IMR-90 (cell line): ENCODE measurements around the gene GFI1. TPM values are rescaled to one million over a fixed set of nuclear protein-coding genes. Genes with fewer than 3 reads are reported as not detected.

Experiments
- ATAC-seq: fragments of 200-7000 bp; cut with Tn5 transposase; 2 replicates; pipeline ENCODE4 v1.9.1; 2020; ENCODE audit warnings: low read depth, mild to moderate bottlenecking, moderate library complexity
- BruUV-seq: library from RNA; stranded (reverse); fragments of 400-500 nt; replicated peaks from 2 replicates; lab custom pipeline; 2021; lab: Mats Ljungman, UMichigan
- CTCF ChIA-PET: fragments of 300-600 bp; formaldehyde crosslinking; extraction: SDS; loops from one replicate; lab custom pipeline; 2021; ENCODE audit warnings: antibody characterized with exemption; lab: Yijun Ruan, JAX
- POLR2A ChIA-PET: fragments of 300-600 bp; sonication (Branson Sonifier 250); formaldehyde crosslinking; loops from one replicate; lab custom pipeline; 2022; ENCODE audit warnings: antibody characterized with exemption; ENCODE audit not compliant: unreplicated experiment; lab: Charles Lee
- DNase-seq: peaks from one replicate; pipeline ENCODE4 v3.0.0; 2013
- H2AFZ ChIP-seq: replicated peaks from 2 replicates; pipeline ENCODE3; 2013; ENCODE audit warnings: low read length, mild to moderate bottlenecking; ENCODE audit not compliant: poor library complexity
- H2AK5ac ChIP-seq: 2 replicates; pipeline ENCODE4 v1.6.1; 2013; ENCODE audit warnings: low read depth, low read length, inconsistent platforms
- H2AK9ac ChIP-seq: replicated peaks from 2 replicates; pipeline ENCODE3; 2013; ENCODE audit warnings: mild to moderate bottlenecking, low read depth, low read length, moderate library complexity; ENCODE audit not compliant: poor library complexity
- H2BK120ac ChIP-seq: 2 replicates; pipeline ENCODE4 v1.6.1; 2013; ENCODE audit warnings: low read depth, low read length, inconsistent platforms
- H2BK15ac ChIP-seq: 3 replicates; pipeline ENCODE4 v1.6.1; 2013; ENCODE audit warnings: low read depth, low read length, inconsistent platforms
- H2BK20ac ChIP-seq: 2 replicates; pipeline ENCODE4 v1.6.1; 2013; ENCODE audit warnings: low read depth, mild to moderate bottlenecking, inconsistent platforms, low read length, moderate library complexity
- H2BK5ac ChIP-seq: 2 replicates; pipeline ENCODE4 v1.6.1; 2013; ENCODE audit warnings: mild to moderate bottlenecking, low read depth, low read length, inconsistent platforms; ENCODE audit not compliant: poor library complexity, severe bottlenecking
- H3K14ac ChIP-seq: replicated peaks from 2 replicates; pipeline ENCODE4 v1.6.1; 2013; ENCODE audit warnings: low read depth, low read length, inconsistent platforms
- H3K18ac ChIP-seq: 2 replicates; pipeline ENCODE4 v1.6.1; 2013; ENCODE audit warnings: low read depth, low read length, control low read depth
- H3K23ac ChIP-seq: 2 replicates; pipeline ENCODE4 v1.6.1; 2013; ENCODE audit warnings: low read depth, low read length, inconsistent platforms
- H3K27ac ChIP-seq: 2 replicates; pipeline ENCODE4 v1.5.1; 2013; ENCODE audit warnings: mild to moderate bottlenecking, control low read depth, low read length; ENCODE audit not compliant: insufficient read depth
- H3K27me3 ChIP-seq: 2 replicates; pipeline ENCODE4 v1.6.1; 2013; ENCODE audit warnings: low read length; ENCODE audit not compliant: control insufficient read depth, insufficient read depth
- H3K36me3 ChIP-seq: 2 replicates; pipeline ENCODE4 v1.6.1; 2013; ENCODE audit warnings: low read length, mixed read lengths; ENCODE audit not compliant: control insufficient read depth, insufficient read depth
- H3K4ac ChIP-seq: 2 replicates; pipeline ENCODE4 v1.6.1; 2013; ENCODE audit warnings: low read depth, low read length, inconsistent platforms
- H3K4me1 ChIP-seq: 2 replicates; pipeline ENCODE4 v1.6.1; 2013; ENCODE audit warnings: low read length, mixed read lengths; ENCODE audit not compliant: control insufficient read depth, insufficient read depth
- H3K4me2 ChIP-seq: 2 replicates; pipeline ENCODE4 v1.6.1; 2013; ENCODE audit warnings: low read depth, mild to moderate bottlenecking, control low read depth, low read length, moderate library complexity
- H3K4me3 ChIP-seq: 2 replicates; pipeline ENCODE4 v1.5.1; 2013; ENCODE audit warnings: low read depth, mild to moderate bottlenecking, control low read depth, low read length, moderate library complexity; ENCODE audit not compliant: insufficient read depth
- H3K56ac ChIP-seq: 2 replicates; pipeline ENCODE4 v1.6.1; 2013; ENCODE audit warnings: low read length, inconsistent platforms; ENCODE audit not compliant: insufficient read depth; ENCODE audit errors: extremely low read depth
- H3K79me1 ChIP-seq, 2 experiments: 2 replicates each; pipeline ENCODE4 v1.6.1; 2013; ENCODE audit warnings: low read length in 2 of 2, inconsistent platforms in 1 of 2, low read depth in 1 of 2
- H3K9ac ChIP-seq: 2 replicates; pipeline ENCODE4 v1.6.1; 2013; ENCODE audit warnings: low read depth, low read length, control low read depth
- H3K9me1 ChIP-seq: 2 replicates; pipeline ENCODE4 v1.6.1; 2013; ENCODE audit warnings: low read length, inconsistent platforms; ENCODE audit not compliant: insufficient read depth
- H3K9me3 ChIP-seq: 2 replicates; pipeline ENCODE4 v1.6.1; 2013; ENCODE audit warnings: low read length; ENCODE audit not compliant: control insufficient read depth, insufficient read depth
- H4K20me1 ChIP-seq: 2 replicates; pipeline ENCODE4 v1.6.1; 2013; ENCODE audit warnings: low read length, inconsistent platforms; ENCODE audit not compliant: insufficient read depth
- H4K5ac ChIP-seq: 2 replicates; pipeline ENCODE4 v1.6.1; 2013; ENCODE audit warnings: mild to moderate bottlenecking, low read depth, low read length, control low read depth
- H4K8ac ChIP-seq, 2 experiments: 2 replicates each; pipeline ENCODE4 v1.6.1; 2013; ENCODE audit warnings: low read depth in 2 of 2, low read length in 2 of 2, control low read depth in 1 of 2, inconsistent platforms in 1 of 2
- H4K91ac ChIP-seq: 2 replicates; pipeline ENCODE4 v1.6.1; 2013; ENCODE audit warnings: low read depth, low read length, inconsistent platforms; ENCODE audit not compliant: insufficient read depth
- RAD21 ChIP-seq: IDR thresholded peaks from 2 replicates; pipeline ENCODE4 v1.6.1; 2012; ENCODE audit warnings: low read length, improper control_type of control experiment
- WGBS, 2 experiments: methylation state at CpG; one replicate each; pipeline versions ENCODE4 v1.1.5 to v1.1.7; 2013; ENCODE audit warnings: missing lambda C conversion rate in 2 of 2; ENCODE audit not compliant: insufficient read length in 1 of 2; ENCODE audit errors: extremely low coverage in 2 of 2; 5-methylcytosine and 5-hydroxymethylcytosine counted together
- dilution Hi-C: fragments of 300-500 bp; cut with HindIII; formaldehyde crosslinking; loops from one replicate; pipeline ENCODE4 v1.14.3; 2018; ENCODE audit warnings: low sequenced_read_pairs; ENCODE audit not compliant: unreplicated experiment
- in situ Hi-C: fragments of 300-500 bp; cut with MboI; formaldehyde crosslinking; loops from 3 replicates; pipeline ENCODE4 v1.14.3; 2019; ENCODE audit warnings: low sequenced_read_pairs, inconsistent platforms, mixed read lengths
- intact Hi-C: fragments of 100-400 bp; cut with micrococcal nuclease; formaldehyde crosslinking; loops from 2 replicates; pipeline ENCODE4 v1.10.0; 2022
- polyA plus RNA-seq, 3 experiments: library from polyadenylated mRNA; depleted of rRNA; stranded (reverse); fragments of >200 nt; gene quantifications; 2 replicates each; pipeline ENCODE4 v1.2.3, GENCODE V29; 2012; ENCODE audit warnings: low replicate concordance in 1 of 3
- total RNA-seq: library from RNA; depleted of rRNA; stranded (reverse); fragments of >200 nt; gene quantifications from 2 replicates; pipeline ENCODE4 v1.2.3, GENCODE V29; 2012

The GFI1 gene
- total and polyA plus RNA-seq, 2 of the 4 experiments (the other 2 are of a cell fraction) = under 0.01 to 0.21 TPM

DNA sequence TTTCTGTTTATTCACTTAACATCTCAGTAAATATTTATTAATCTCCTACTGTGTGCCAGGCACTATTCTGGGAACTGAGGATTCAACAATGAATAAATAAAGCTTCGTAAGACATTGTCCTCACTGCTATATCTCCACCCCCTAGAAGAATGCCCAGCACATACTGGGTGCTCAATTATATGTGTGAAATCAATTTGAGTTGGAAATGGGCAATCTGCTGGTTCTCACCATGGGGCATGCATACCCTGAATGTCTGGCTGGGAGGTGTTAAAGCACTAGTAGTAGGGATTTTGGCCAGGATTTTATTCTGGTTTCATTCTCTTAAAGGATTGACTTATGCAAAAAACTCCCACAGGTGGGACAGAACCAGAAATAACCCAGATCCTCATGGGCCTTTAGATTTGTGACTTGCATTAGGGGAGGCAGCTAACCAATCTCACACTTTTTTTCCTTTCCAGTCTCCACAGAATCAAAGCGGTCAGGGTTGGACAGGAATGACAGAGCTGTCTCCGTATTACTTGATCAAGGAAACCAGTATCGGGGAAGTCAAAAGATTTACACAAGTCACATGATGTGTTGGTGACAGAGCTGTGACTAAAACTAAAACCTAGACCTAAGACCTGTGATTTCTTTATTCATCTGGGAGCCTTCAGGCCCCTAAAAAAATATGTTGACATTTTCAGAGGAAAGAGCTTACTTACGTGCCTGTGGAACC, 12.8 kb downstream of the GFI1 start:
- no peak for TF ChIP-seq RAD21
- WGBS, 2 experiments = no CpG with 5 or more reads among the region's 5 CpGs
- no peak overlapping the region for H3K4ac ChIP-seq
- H4K8ac ChIP-seq = no peak overlapping the region
- in situ Hi-C loops (no loop called here), intact Hi-C loops (no loop called here), dilution Hi-C loops (no loop called here)
- H2BK20ac ChIP-seq = no peak overlapping the region
- no peak overlapping the region for H2AK9ac ChIP-seq
- no peaks in the 10 kb centered on the region for H3K36me3 ChIP-seq
- H2BK15ac ChIP-seq = no peak overlapping the region
- H3K9me3 ChIP-seq = 0 out of 2 replicates have a peak, but pooled peaks cover 2% of the 10 kb centered on the region
- no peak overlapping the region for H3K18ac ChIP-seq
- no peak overlapping the region for H2AK5ac ChIP-seq
- H3K4me1 ChIP-seq = no peaks in the 10 kb centered on the region
- H4K5ac ChIP-seq = no peak overlapping the region
- no peaks in the 10 kb centered on the region for H3K79me1 ChIP-seq
- no peak overlapping the region for H3K4me3 ChIP-seq
- H4K20me1 ChIP-seq = no peaks in the 10 kb centered on the region
- H3K23ac ChIP-seq = no peak overlapping the region
- no peak overlapping the region for H3K27ac ChIP-seq
- H2BK120ac ChIP-seq = no peak overlapping the region
- ChIA-PET CTCF (no interaction called here), POLR2A (interaction anchor here (0.6 kb wide), 1 partner anchor 486 kb away, joined by 3 read pairs; no protein-coding TSS in a partner anchor)
- H3K9me1 ChIP-seq = peaks cover 7% of the 10 kb centered on the region; the same call in 1 of the 2 replicates
- no peak overlapping the region for H4K91ac ChIP-seq
- no peak overlapping the region for H2BK5ac ChIP-seq
- peaks cover 58% of the 10 kb centered on the region for H3K27me3 ChIP-seq
- H3K56ac ChIP-seq = no peak overlapping the region
- ATAC-seq (no peak), DNase-seq (no peak)
- H3K9ac ChIP-seq = no peak overlapping the region
- no peak overlapping the region for H3K14ac ChIP-seq
- no peak overlapping the region for H2AFZ ChIP-seq
- H3K4me2 ChIP-seq = no peak overlapping the region
- no TSS peak for BruUV-seq
